ENCODE data around the gene IKBKG.

DNA sequence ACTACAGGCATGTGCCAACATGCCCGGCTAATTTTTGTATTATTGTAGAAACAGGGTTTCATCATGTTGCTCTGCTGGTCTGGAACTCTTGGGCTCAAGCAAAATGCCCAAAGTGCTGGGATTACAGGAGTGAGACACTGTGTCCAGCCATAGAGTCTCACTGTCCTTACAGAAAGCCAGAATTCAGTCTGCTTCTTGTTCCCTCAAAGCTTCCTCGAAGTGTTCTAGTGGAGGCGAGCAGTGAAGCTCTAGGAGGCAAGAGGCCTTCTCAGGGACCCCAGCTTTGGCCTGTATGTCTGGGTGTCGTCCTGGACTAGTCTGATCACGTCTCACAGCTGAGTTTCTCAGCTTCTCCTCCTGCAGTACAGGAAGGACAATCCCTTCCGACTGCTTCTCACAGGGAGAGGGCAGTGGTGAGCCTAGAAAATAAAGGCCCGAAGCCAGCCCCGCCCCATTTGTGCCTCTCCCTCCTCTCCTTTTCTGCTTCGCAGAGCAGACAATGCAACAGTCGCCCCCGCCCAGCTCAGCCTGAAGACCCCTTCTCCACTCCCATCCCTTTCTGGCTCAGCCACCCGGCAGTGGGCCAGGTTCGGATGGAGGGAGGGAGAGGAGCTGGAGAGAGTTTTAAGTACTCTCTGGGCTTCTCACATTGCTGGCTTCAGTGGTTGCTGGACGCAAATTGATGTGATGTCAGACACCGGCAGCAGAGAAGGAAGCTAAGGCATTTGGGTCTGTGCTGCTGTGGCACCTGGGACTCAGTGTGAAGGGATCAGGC is 20.3 kb upstream of the IKBKG start:
- TF ChIP-seq EP300 (IDR thresholded peaks at IDR 0.05) = peak in 1 of 2 donors; percentile 48
- TF ChIP-seq, protein P1, sequence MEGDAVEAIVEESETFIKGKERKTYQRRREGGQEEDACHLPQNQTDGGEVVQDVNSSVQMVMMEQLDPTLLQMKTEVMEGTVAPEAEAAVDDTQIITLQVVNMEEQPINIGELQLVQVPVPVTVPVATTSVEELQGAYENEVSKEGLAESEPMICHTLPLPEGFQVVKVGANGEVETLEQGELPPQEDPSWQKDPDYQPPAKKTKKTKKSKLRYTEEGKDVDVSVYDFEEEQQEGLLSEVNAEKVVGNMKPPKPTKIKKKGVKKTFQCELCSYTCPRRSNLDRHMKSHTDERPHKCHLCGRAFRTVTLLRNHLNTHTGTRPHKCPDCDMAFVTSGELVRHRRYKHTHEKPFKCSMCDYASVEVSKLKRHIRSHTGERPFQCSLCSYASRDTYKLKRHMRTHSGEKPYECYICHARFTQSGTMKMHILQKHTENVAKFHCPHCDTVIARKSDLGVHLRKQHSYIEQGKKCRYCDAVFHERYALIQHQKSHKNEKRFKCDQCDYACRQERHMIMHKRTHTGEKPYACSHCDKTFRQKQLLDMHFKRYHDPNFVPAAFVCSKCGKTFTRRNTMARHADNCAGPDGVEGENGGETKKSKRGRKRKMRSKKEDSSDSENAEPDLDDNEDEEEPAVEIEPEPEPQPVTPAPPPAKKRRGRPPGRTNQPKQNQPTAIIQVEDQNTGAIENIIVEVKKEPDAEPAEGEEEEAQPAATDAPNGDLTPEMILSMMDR (IDR thresholded peaks at IDR 0.05) = peak; percentile 35 to 66 (median 46)
- peak in 1 of 2 donors; percentile 25 for TF ChIP-seq POLR2A (IDR thresholded peaks at IDR 0.05)
